Right hindlimb (tissue), 1 donor: ENCODE measurements around the gene FBXL16.
"Not testable (repeated sequence)": the region's sequence is repeated elsewhere in the genome, so short reads cannot be mapped to it uniquely, and the experiment has no call there.

Experiments used
- DNase-seq: peaks from one replicate; pipeline ENCODE4 v3.0.0-alpha.2; 2018

The FBXL16 gene

DNA sequence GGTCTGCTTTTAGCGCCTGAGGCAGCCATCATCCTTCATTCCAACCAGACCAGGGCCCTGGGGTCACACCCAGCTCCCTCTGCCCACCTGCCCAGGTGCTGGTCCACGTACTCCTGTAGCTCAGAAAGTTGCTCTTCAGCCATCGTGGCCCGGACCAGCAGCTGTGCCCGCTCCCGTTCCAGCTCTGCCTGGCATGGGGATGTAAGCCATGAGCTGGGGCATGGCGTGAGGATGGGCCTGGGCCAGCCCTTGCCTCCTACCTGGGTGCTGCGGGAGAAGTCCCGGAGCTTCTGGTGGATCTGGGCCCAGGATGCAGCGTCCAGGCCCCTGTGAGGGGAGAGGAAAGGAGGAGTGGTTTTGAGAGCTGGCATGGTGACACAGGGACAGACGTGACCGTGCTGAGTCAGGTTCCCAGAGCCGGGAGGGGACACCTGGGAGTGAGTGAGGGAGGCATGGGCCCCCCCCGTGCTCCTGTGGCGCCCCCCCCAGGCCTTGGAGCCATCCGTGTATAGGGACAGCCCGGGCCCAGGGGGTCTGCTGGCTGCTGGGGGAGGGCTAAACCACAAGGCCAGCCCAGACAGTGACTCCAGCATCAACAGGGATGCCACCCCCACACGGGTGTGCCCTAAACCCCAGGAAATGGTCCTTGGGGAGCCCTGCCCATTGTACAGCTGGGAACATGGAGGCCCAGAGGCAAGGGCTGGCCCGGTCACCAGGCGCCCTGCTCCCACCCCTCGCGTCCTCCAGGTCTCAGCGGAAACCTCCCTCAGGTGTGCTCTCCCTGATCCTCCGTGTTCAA, 17.4 kb upstream of the FBXL16 start:
- DNase-seq: no peak

GRCh38 chr16:721765-722540, 16.4 kb upstream of the FBXL16 start:
- DNase-seq: no peak

DNA sequence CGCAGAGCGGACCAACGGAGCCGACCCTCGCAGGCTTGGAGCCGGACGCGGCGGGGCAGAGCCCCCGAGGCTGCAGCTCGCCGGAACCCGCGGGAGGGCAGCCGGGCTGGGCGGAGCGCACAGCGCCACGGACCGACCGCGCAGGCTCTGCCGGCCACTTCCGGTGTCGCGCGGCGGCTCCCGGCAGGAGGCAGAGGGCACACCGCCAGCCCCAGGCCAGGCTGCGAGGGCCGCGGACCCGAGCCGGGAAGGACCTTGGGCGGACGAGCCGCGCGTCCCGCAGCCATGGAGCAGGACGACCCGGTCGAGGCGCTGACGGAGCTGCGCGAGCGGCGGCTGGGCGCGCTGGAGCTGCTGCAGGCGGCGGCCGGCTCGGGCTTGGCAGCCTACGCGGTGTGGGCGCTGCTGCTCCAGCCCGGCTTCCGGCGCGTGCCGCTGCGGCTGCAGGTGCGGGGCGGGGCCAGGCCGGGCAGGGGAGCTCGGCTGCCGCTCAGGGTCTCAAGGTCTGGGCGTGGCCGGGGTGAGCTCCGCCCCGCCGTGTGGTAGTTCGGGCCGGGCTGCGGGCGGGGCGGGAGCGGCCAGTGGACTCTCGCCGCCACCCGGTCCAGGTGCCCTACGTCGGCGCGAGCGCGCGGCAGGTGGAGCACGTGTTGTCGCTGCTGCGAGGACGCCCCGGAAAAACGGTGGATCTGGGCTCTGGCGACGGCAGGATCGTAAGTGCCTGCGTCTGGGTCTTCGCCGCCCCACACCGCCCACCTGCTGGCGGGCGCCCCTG, 15.6 kb upstream of the FBXL16 start, which contains the start of gene ANTKMT:
TSS of gene ANTKMT (plus strand) at position 157 of the 775 bp plus-strand sequence. CDS start at position 286, 129 bp downstream.
- peak; percentile 83 for DNase-seq

GRCh38 chr16:720447-720989, 14.9 kb upstream of the FBXL16 start:
- peak; percentile 87 for DNase-seq

DNA sequence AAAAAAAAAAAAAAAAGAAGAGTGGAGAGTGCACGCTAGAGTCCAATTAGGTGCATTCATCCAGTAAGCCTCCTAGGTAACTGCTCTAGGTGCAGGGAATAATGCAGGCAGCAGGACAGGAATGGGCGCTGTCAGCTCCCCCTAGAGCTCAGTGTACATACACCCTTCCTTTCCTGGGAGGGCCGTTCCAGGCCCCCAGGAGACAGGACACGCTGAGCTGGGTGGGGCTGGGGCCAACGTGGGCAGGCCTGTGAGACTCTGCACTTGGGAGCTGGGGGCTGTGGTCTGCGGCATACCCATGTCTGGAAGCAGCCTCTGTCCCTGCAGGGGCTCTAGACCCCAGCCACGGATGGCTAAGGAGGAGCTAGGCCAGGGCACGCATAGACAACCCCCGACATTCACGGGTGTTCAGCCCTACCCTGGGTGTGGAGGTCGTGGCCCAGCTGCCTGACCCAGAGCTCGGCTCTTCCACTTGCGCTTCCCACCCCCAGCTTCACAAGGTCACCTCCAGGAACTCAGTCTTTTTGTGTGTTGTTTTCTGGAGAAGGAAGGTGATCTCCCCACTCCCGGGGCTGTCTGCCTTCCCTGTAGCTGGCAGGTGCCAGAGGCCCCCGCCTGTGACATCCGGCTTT, 14.3 kb upstream of the FBXL16 start:
- DNase-seq: no peak

- no peak for DNase-seq
Measured at GRCh38 chr16:718922-719321, 13.3 kb upstream of the FBXL16 start.

DNA sequence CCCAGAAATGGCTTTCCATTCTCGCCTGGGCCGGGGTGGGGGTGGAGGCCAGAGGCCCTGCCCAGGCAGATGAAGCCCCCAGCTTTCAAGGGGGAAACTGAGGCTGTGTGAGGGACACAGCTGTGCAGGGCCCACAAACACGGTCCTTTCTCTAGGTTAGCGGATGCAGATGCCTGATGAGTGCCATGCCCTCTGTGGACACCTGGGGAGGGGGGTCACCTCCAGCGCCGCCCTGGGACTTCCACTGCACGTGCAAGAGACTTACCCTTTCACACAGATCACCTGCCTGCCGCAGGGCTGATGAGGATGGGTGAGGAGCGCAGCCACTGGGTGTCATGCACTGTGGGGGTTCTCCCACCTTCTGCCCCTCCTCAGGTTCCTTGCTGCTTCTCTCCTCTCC, 12.8 kb upstream of the FBXL16 start:
- no peak for DNase-seq

GRCh38 chr16:717450-718245, 12.0 kb upstream of the FBXL16 start:
- no peak for DNase-seq

DNA sequence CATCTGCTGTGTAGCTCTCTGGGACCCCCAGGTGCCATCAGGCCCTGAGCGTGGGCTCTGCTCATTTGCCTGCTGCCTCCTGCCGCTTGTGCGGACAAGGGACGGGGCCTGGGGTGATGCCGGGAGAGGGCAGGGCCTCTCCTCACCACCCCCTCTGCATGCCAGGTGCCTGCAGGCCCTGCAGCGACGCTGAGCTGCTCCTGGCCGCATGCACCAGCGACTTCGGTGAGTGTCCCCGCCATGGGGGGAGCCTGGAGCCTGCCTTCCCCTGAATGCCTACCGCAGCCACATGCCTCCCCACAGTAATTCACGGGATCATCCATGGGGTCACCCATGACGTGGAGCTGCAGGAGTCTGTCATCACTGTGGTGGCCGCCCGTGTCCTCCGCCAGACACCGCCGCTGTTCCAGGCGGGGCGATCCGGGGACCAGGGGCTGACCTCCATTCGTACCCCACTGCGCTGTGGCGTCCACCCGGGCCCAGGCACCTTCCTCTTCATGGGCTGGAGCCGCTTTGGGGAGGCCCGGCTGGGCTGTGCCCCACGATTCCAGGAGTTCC, 11.2 kb upstream of the FBXL16 start:
- no peak for DNase-seq

GRCh38 chr16:716200-716568, 10.6 kb upstream of the FBXL16 start:
- peak; percentile 65 for DNase-seq

- DNase-seq: no peak
Measured at GRCh38 chr16:715477-716199, 10.0 kb upstream of the FBXL16 start.

- DNase-seq: peak; percentile 94
Measured at GRCh38 chr16:714558-715476, 9.2 kb upstream of the FBXL16 start, which contains the start of gene METRN. TSS of gene METRN (plus strand) at chr16:715118. CDS start at chr16:715290, 172 bp downstream.

- DNase-seq: no peak
Measured at GRCh38 chr16:714079-714478, 8.5 kb upstream of the FBXL16 start.

DNA sequence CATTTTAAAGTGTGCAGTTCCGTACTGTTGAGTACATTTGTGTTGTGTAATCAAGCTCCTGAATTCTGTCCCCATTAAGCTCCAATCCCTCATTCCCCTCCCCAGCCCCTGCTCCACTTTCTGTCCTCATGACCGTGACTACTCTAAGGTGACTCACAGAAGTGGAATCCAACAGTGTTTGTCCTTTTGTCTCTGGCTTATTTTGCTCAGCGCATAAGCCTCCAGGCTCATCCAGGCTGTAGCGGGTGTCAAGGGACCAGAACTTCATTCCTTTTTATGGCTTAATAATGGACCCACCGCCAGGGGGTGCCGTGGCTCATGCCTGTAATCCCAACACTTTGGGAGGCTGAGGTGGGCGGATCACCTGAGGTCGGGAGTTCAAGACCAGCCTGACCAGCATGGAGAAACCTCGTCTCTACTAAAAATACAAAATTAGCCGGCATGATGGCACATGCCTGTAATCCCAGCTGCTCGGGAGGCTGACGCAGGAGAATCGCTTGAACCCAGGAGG, 7.2 kb upstream of the FBXL16 start:
- not testable (repeated sequence) for DNase-seq

DNA sequence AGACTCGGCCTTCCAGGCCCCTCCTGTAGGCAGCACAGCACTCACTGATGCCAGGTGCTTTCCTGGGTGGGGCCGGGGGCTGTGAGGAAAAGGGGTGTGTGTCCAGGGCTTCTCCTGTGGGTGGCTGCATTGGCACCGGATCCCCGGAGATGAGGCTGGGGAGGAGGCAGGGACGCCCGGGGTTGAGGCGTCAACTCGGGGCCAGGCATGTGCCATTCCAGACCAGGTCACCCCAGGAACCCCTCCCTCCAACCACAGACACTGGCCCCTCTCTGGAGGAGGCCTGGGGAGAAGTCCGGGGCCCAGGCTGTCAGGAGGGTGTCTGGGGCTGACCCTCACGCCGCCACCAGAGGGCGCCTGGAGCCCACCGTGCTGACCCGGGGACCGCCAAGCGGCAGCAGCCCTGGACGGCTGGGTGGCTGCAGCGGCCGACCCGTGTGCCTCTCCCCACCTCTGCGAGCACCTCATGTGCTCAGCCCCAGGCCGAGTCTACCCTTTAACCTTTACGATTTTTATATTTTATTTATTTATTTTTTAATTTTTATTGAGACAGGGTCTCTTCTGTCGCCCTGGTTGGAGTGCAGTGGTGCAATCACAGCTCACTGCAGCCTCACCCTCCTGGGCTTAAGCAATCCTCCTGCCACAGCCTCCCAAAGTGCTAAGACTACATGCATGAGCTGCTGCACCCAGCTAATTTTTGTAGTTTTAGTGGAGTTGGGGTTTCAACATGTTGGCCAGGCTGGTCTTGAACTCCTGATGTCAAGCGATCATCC, 6.1 kb upstream of the FBXL16 start:
- peak; percentile 79 for DNase-seq

GRCh38 chr16:711084-711483, 5.5 kb upstream of the FBXL16 start:
- no peak for DNase-seq

DNA sequence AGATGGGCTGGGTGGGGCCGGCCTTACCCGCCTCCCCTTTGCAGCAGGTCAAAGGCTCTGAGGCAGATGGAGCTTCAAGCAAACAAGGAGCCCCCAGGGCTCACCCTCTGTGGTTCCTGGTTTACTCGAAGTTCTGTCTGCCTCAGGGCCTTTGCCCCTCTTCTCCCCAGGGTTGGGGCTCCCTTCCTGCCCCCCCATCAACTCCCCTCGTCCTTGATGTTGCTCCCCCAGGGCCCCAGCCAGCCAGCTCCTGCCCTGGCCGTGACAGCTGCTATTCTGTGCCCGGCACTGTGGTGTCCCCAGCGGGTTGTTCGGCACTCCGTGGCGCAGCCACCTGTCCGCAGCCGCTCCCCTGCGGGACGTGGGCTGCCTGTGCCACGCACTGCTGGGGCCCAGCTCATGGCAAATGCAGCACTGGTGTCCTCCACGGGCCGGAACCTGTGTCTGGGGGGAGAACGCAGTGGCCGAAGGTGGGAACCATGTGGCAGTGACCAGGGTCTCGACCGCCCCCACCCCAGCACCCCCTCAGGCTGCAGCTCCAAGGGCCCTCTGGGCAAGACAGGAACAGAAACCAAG, 5.0 kb upstream of the FBXL16 start:
- no peak for DNase-seq
